PFSK-1 (cell line): Measurements from ENCODE around the gene FAM168A.

Experiments used
- FOXP2 ChIP-seq: optimal IDR thresholded peaks from 2 replicates; pipeline ENCODE3; 2011; ENCODE audit warnings: borderline replicate concordance, control low read depth, inconsistent platforms; ENCODE audit not compliant: insufficient read depth; ENCODE audit errors: extremely low read length, extremely low read depth
- POLR2AphosphoS5 ChIP-seq: IDR thresholded peaks from 2 replicates; pipeline ENCODE4 v1.6.1; 2012; ENCODE audit warnings: low read depth, mild to moderate bottlenecking, control low read depth, low read length, moderate library complexity
- REST ChIP-seq, 2 experiments: IDR thresholded peaks; 2 replicates each; pipeline versions ENCODE4 v1.6.1 to v1.8.0; 2011 to 2012; ENCODE audit warnings: low read depth in 2 of 2, low read length in 2 of 2, control low read depth in 1 of 2, inconsistent platforms in 1 of 2, mild to moderate bottlenecking in 1 of 2, moderate library complexity in 1 of 2; ENCODE audit not compliant: insufficient read depth in 1 of 2
- SIN3A ChIP-seq: IDR thresholded peaks from 2 replicates; pipeline ENCODE4 v1.6.1; 2012; ENCODE audit warnings: mild to moderate bottlenecking, low read length, moderate library complexity, borderline replicate concordance; ENCODE audit not compliant: insufficient read depth
- TAF1 ChIP-seq: IDR thresholded peaks from 2 replicates; pipeline ENCODE4 v1.6.1; 2012; ENCODE audit warnings: low read length, control low read depth, borderline replicate concordance; ENCODE audit not compliant: insufficient read depth

FAM168A gene

GRCh38 chr11:73429121-73429750 lies 168.7 kb downstream of the FAM168A start:
- no peak for TF ChIP-seq SIN3A
- no peak for TF ChIP-seq POLR2AphosphoS5
- TF ChIP-seq REST (IDR thresholded peaks at IDR 0.05; ENCODE audit: insufficient read depth in 1 of 2, low read depth in 2 of 2, low read length in 2 of 2) = no peak
- TF ChIP-seq TAF1 = no peak
- no peak for TF ChIP-seq FOXP2

GRCh38 chr11:73428699-73429098 lies 169.2 kb downstream of the FAM168A start:
- TF ChIP-seq FOXP2 (no peak), POLR2AphosphoS5 (no peak), SIN3A (no peak), TAF1 (no peak), REST (IDR thresholded peaks at IDR 0.05; ENCODE audit: insufficient read depth in 1 of 2, low read depth in 2 of 2, low read length in 2 of 2) (no peak)

GRCh38 chr11:73428227-73428626 lies 169.7 kb downstream of the FAM168A start:
- no peak for TF ChIP-seq SIN3A
- no peak for TF ChIP-seq FOXP2
- TF ChIP-seq POLR2AphosphoS5 = no peak

GRCh38 chr11:73426219-73426850 lies 171.6 kb downstream of the FAM168A start:
- TF ChIP-seq SIN3A (no peak), TAF1 (no peak), REST (IDR thresholded peaks at IDR 0.05; ENCODE audit: insufficient read depth in 1 of 2, low read depth in 2 of 2, low read length in 2 of 2) (no peak), FOXP2 (no peak), POLR2AphosphoS5 (no peak)

- no peak for TF ChIP-seq FOXP2
- no peak for TF ChIP-seq POLR2AphosphoS5
- no peak for TF ChIP-seq TAF1
- TF ChIP-seq SIN3A = no peak
- TF ChIP-seq REST (IDR thresholded peaks at IDR 0.05; ENCODE audit: insufficient read depth in 1 of 2, low read depth in 2 of 2, low read length in 2 of 2) = no peak
Observed at GRCh38 chr11:73425108-73425507, 172.8 kb downstream of the FAM168A start.
